ENCODE data around the gene ANKS1B.

ANKS1B gene

DNA sequence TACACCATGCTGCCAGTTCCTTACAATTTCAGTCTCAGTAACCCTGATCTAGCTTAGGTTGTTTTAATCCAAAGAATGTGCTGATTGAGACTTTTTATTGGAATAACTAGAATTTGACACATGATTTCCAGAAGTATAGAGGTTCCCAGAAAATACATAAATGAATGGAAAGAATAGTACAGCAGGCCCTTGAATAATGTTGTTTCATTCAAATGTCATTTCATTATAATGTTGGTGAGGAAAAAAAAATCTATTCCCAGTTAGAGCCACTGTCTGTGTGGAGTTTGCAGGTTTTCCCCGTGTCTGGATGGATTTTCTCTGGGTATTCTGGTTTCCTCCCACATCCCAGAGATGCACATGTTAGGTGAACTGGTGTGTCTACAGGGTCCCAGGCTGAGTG is 610.7 kb downstream of the ANKS1B start:
- TF ChIP-seq, protein P1, sequence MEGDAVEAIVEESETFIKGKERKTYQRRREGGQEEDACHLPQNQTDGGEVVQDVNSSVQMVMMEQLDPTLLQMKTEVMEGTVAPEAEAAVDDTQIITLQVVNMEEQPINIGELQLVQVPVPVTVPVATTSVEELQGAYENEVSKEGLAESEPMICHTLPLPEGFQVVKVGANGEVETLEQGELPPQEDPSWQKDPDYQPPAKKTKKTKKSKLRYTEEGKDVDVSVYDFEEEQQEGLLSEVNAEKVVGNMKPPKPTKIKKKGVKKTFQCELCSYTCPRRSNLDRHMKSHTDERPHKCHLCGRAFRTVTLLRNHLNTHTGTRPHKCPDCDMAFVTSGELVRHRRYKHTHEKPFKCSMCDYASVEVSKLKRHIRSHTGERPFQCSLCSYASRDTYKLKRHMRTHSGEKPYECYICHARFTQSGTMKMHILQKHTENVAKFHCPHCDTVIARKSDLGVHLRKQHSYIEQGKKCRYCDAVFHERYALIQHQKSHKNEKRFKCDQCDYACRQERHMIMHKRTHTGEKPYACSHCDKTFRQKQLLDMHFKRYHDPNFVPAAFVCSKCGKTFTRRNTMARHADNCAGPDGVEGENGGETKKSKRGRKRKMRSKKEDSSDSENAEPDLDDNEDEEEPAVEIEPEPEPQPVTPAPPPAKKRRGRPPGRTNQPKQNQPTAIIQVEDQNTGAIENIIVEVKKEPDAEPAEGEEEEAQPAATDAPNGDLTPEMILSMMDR (IDR thresholded peaks at IDR 0.05), result no peak

DNA sequence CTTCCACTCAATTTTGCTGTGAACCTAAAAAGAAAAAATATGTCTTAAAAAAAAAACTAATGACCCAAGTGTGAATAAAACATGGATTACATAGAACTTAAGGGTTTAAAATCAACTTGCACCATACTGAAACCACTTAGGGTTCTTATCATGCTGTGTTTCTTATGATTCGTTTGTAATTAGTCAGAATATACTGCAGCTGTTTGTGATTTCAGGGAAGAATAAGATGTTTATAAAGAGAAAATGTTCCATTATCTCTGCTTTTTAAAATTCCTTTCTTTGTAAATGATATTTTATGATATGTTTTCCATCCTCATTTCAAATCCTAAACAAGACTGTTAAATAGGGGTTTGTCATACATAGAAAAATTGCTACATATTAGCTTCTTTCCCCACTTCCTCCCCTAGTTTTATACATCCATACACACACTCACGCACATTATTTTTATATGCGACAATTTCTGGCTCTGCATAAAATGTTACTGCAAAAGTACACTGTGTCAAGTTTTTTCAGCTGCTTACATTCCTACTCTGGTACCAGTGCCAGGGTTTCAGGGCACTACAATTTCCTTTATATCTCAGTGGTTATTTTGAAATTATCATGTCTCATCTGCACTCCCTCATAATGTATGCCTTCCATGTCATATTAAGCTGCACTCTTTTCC is 612.3 kb downstream of the ANKS1B start:
- Histone ChIP-seq H3K27me3 (no peaks in the 10 kb centered on the region), H3K4me3 (no peak overlapping the region), H3K27ac (no peak overlapping the region), H3K4me1 (peaks cover 0 to 11% (median 0%) of the 10 kb centered on the region in 4 donors), H3K9me3 (no peaks in the 10 kb centered on the region), H3K36me3 (no peaks in the 10 kb centered on the region)
- intact Hi-C loops (cut with DNase I; ENCODE audit: low total_unique reads), result no loop called here
- DNase-seq, result no peak
- TF ChIP-seq, protein P1 (IDR thresholded peaks at IDR 0.05), result no peak

More for the DNA sequence above, 610.7 kb downstream of the ANKS1B start:
- no peak overlapping the region for H3K4me3 ChIP-seq
- H3K9me3 ChIP-seq, result no peaks in the 10 kb centered on the region
- no peaks in the 10 kb centered on the region for H3K27me3 ChIP-seq
- intact Hi-C loops (cut with DNase I; ENCODE audit: low total_unique reads), result no loop called here
- no peak for DNase-seq
- no peaks in the 10 kb centered on the region for H3K36me3 ChIP-seq
- peaks cover 0 to 11% (median 0%) of the 10 kb centered on the region in 4 donors for H3K4me1 ChIP-seq
- H3K27ac ChIP-seq, result no peak overlapping the region

DNA sequence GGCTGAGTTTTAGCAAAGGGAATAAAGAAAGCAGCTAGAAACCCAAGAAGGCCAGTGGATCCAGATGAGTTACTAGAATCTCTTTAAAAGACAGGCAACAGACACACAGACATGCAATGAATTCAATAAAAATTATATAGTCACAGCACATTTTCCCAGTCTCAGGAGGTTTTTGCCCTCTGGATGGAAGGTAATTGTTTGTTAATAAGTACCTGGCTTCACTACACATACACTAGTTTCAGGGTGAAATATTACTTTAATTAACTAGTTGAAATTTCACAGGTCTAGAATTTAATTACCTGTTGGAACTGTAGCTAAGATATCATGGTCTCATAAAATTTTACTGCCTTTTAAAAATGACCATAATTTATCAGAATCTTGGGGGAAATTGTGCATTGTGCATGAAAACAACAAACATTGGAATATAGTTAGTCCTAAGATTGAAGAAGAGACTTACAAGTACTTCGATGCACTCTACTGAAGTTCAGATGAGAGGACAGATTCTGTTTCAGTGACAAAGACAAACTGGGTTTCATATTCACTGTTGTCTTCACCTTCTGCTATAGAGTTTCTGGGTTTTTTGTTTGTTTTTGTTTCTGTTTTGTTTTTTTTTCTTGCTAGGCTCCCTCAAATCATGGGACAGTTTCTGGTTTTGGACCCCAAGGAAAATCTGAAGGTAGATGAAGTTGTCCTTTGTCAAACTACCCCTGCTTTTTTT is 614.2 kb downstream of the ANKS1B start:
- intact Hi-C loops (cut with DNase I; ENCODE audit: low total_unique reads), result no loop called here
- Histone ChIP-seq H3K4me3 (no peak overlapping the region), H3K27ac (no peak overlapping the region), H3K27me3 (no peaks in the 10 kb centered on the region), H3K36me3 (no peaks in the 10 kb centered on the region), H3K4me1 (peaks cover 0 to 11% (median 0%) of the 10 kb centered on the region in 4 donors), H3K9me3 (no peaks in the 10 kb centered on the region)
- no peak for DNase-seq
- TF ChIP-seq, protein P1 (IDR thresholded peaks at IDR 0.05), result no peak

DNA sequence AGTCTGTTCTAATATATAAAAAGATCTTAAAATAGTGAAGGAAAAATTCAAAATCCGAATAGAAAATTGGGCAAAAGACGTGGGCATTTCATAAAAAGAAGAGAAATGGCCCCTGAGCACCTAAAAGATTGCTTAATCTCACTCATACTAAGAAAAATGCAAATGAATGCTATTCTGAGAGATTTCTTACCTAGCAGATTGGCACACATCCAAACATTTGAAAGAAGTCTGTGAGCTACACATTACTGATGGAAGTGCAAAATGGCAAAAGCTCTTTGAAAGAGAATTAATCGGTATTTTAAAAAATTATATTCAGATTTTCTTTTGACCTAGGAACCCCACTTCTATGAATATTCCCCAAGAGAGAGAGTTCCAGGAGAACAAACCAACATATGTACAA is 617.6 kb downstream of the ANKS1B start:
- H3K4me3 ChIP-seq, result no peak overlapping the region
- TF ChIP-seq, protein P1 (IDR thresholded peaks at IDR 0.05), result no peak
- no peaks in the 10 kb centered on the region for H3K36me3 ChIP-seq
- H3K4me1 ChIP-seq, result peaks cover 0 to 3% (median 0%) of the 10 kb centered on the region in 4 donors
- H3K9me3 ChIP-seq, result no peaks in the 10 kb centered on the region
- intact Hi-C loops (cut with DNase I; ENCODE audit: low total_unique reads), result no loop called here
- no peak for DNase-seq
- H3K27ac ChIP-seq, result no peak overlapping the region
- H3K27me3 ChIP-seq, result no peaks in the 10 kb centered on the region

DNA sequence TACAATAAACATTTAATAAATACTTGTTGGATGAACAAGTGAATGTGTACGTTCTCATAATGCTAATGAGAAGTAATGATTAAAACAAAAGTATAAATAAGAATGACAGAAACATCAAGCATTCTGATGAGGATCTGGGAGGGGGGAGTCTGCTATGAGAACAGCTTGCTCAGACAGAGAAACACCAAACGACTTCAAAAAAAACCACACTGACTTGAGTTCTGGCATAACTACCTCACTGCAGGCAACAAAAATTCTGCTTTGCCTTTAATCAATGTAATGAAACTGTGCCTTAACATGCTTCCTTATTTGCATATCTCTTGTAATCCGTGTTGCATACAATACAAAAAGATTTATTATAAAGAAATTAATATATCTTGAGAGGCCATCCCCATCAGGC is 632.5 kb downstream of the ANKS1B start:
- H3K27me3 ChIP-seq, result no peaks in the 10 kb centered on the region
- no peak overlapping the region for H3K4me3 ChIP-seq
- H3K36me3 ChIP-seq, result no peaks in the 10 kb centered on the region
- no peak for DNase-seq
- H3K27ac ChIP-seq, result no peak overlapping the region
- TF ChIP-seq, protein P1 (IDR thresholded peaks at IDR 0.05), result no peak
- no peaks in the 10 kb centered on the region for H3K4me1 ChIP-seq
- intact Hi-C loops (cut with DNase I; ENCODE audit: low total_unique reads), result no loop called here
- peaks cover 0 to 6% (median 0%) of the 10 kb centered on the region in 3 donors for H3K9me3 ChIP-seq
